Measurements from ENCODE around the gene MEG3. TPM values are rescaled to one million over a fixed set of nuclear protein-coding genes. Genes with fewer than 3 reads are reported as not detected.

The MEG3 gene
- total RNA-seq, 4 donors from 2014 or later, result 5.0 to 28.9 (median 10.2) TPM

DNA sequence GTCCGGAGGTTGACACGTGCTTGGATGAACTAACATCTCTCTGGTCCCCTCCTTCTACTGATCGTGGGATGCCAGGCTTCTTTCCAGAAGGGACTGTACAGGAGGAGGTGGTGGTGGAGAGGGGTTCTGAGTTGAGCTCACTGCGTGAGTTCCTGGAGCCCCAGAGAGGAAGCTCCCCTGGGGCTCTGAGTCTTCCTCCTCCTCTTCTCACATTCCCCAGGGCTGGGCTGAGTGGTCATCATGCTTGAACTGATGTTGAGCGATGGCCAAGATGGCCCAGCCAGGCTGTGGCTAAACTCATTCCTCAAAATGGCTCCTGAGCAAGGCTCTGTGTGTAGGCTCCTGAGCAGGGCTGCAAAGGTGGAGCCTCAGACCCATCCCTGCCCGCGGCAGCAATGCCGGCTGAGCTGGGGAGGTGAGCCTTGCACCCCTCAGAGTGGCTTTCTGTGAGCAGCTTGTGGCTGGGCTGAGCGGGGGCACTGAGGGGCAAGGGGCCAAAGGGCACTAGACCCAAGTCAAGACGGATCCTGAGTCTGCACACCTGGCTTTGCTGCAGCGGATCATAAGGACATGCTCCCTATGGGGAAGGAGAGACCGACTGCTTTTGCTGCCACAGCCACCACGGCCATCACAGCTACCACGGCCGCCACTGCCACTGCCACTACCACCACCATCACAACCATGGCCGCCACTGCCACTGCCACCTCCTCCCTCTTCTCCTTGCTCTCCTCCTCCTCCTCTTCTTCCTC is 35.4 kb downstream of the MEG3 start:
- Histone ChIP-seq H3K36me3 (no peaks in the 10 kb centered on the region), H3K4me1 (peaks cover 11% of the 10 kb centered on the region), H3K27me3 (peaks cover 17% of the 10 kb centered on the region), H3K9me3 (no peaks in the 10 kb centered on the region), H3K27ac (no peak overlapping the region), H3K4me3 (no peak overlapping the region)
- TF ChIP-seq, protein P1, sequence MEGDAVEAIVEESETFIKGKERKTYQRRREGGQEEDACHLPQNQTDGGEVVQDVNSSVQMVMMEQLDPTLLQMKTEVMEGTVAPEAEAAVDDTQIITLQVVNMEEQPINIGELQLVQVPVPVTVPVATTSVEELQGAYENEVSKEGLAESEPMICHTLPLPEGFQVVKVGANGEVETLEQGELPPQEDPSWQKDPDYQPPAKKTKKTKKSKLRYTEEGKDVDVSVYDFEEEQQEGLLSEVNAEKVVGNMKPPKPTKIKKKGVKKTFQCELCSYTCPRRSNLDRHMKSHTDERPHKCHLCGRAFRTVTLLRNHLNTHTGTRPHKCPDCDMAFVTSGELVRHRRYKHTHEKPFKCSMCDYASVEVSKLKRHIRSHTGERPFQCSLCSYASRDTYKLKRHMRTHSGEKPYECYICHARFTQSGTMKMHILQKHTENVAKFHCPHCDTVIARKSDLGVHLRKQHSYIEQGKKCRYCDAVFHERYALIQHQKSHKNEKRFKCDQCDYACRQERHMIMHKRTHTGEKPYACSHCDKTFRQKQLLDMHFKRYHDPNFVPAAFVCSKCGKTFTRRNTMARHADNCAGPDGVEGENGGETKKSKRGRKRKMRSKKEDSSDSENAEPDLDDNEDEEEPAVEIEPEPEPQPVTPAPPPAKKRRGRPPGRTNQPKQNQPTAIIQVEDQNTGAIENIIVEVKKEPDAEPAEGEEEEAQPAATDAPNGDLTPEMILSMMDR (IDR thresholded peaks at IDR 0.05), result no peak
- TF ChIP-seq POLR2A (IDR thresholded peaks at IDR 0.05) (no peak), POLR2AphosphoS5 (IDR thresholded peaks at IDR 0.05) (no peak), EP300 (IDR thresholded peaks at IDR 0.05) (no peak)
- no peak for DNase-seq (ENCODE audit: low spot score in 2 of 2)
- 85% methylated on average over 16 of the region's 16 CpGs for WGBS

DNA sequence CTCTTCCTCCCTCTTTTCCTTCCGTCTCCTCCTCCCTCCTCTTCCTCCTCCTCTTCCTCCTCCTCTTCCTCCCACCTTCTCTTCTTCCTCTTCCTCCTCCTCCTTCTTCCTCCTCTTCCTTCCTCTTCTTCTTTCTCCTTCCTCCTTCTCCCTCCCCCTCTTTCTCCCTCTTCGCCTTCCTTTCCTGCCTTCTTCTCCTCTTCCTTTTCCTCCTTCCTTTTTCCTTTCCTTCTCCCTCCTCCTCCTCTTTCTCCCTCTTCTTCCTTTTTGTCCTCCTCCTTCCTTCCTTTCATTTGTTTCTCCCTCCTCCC is 36.0 kb downstream of the MEG3 start:
- Histone ChIP-seq H3K27ac (no peak overlapping the region), H3K4me3 (no peak overlapping the region), H3K4me1 (peaks cover 11% of the 10 kb centered on the region), H3K27me3 (peaks cover 17% of the 10 kb centered on the region), H3K9me3 (no peaks in the 10 kb centered on the region), H3K36me3 (no peaks in the 10 kb centered on the region)
- 97% methylated on average over 2 of the region's 2 CpGs for WGBS
- TF ChIP-seq EP300 (IDR thresholded peaks at IDR 0.05) (no peak), POLR2AphosphoS5 (IDR thresholded peaks at IDR 0.05) (no peak), POLR2A (IDR thresholded peaks at IDR 0.05) (no peak)
- TF ChIP-seq, protein P1 (IDR thresholded peaks at IDR 0.05), result no peak
- DNase-seq (ENCODE audit: low spot score in 2 of 2), result no peak

DNA sequence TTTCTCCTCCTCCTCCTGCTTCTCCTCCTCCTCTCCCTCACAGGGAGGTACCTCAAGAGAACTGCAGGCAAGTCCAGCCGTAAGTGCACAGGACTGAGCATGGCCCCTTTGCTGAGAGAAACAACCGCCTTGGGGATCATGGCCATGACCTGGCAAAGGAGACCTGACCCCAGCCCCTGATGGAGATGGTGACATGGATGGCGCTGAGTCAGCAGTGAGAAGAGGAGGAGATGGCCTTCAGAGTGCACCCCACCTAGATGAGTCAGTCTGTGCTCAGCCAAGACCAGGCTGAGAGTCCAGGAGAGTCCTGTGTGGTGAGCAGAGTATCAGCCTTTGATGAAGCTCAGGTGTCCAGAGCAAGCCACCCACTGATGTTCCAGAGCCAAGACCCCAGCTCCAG is 36.4 kb downstream of the MEG3 start:
- no peak overlapping the region for H3K27ac ChIP-seq
- peaks cover 11% of the 10 kb centered on the region for H3K4me1 ChIP-seq
- no peak for TF ChIP-seq POLR2AphosphoS5 (IDR thresholded peaks at IDR 0.05)
- TF ChIP-seq, protein P1 (IDR thresholded peaks at IDR 0.05), result no peak
- no peak for TF ChIP-seq EP300 (IDR thresholded peaks at IDR 0.05)
- no peak for TF ChIP-seq POLR2A (IDR thresholded peaks at IDR 0.05)
- 78% methylated on average over 3 of the region's 3 CpGs for WGBS
- no peaks in the 10 kb centered on the region for H3K36me3 ChIP-seq
- no peaks in the 10 kb centered on the region for H3K9me3 ChIP-seq
- DNase-seq (ENCODE audit: low spot score in 2 of 2), result peak in 1 of 2 donors; percentile 34
- no peak overlapping the region for H3K4me3 ChIP-seq
- peaks cover 17% of the 10 kb centered on the region for H3K27me3 ChIP-seq

- no peak for DNase-seq (ENCODE audit: low spot score in 2 of 2)
- WGBS, result no CpG with 5 or more reads among the region's 2 CpGs
- Histone ChIP-seq H3K27me3 (peaks cover 17% of the 10 kb centered on the region), H3K27ac (no peak overlapping the region), H3K4me1 (peaks cover 11% of the 10 kb centered on the region), H3K9me3 (no peaks in the 10 kb centered on the region), H3K4me3 (no peak overlapping the region), H3K36me3 (no peaks in the 10 kb centered on the region)
- TF ChIP-seq POLR2A (IDR thresholded peaks at IDR 0.05), result no peak
- TF ChIP-seq EP300 (IDR thresholded peaks at IDR 0.05), result no peak
- TF ChIP-seq, protein P1 (IDR thresholded peaks at IDR 0.05), result no peak
- no peak for TF ChIP-seq POLR2AphosphoS5 (IDR thresholded peaks at IDR 0.05)
Observed at GRCh38 chr14:100862793-100863192, 36.9 kb downstream of the MEG3 start.

GRCh38 chr14:100864206-100864605 is 38.3 kb downstream of the MEG3 start:
- no peak overlapping the region for H3K27ac ChIP-seq
- TF ChIP-seq POLR2AphosphoS5 (IDR thresholded peaks at IDR 0.05) (no peak), EP300 (IDR thresholded peaks at IDR 0.05) (no peak), POLR2A (IDR thresholded peaks at IDR 0.05) (no peak)
- TF ChIP-seq, protein P1 (IDR thresholded peaks at IDR 0.05), result no peak
- H3K4me1 ChIP-seq, result peaks cover 11% of the 10 kb centered on the region
- 90% methylated on average over 10 of the region's 10 CpGs for WGBS
- no peaks in the 10 kb centered on the region for H3K36me3 ChIP-seq
- peak; percentile 31 to 60 for DNase-seq (ENCODE audit: low spot score in 2 of 2)
- H3K9me3 ChIP-seq, result no peaks in the 10 kb centered on the region
- peaks cover 17% of the 10 kb centered on the region for H3K27me3 ChIP-seq
- H3K4me3 ChIP-seq, result no peak overlapping the region

Measured in suprapubic skin (tissue), 4 donors.